HFFc6 (cell line): Measurements from ENCODE around the gene CSNK1G1. TPM values are rescaled to one million over a fixed set of nuclear protein-coding genes. Genes with fewer than 3 reads are reported as not detected.
"Not testable (repeated sequence)": the region's sequence is repeated elsewhere in the genome, so short reads cannot be mapped to it uniquely, and the experiment has no call there.

Experiments
- DNase-seq: peaks from one replicate; pipeline ENCODE4 v3.0.0-alpha.2; 2018
- H3K27ac Mint-ChIP-seq: 2 replicates; pipeline ENCODE4 v1.8.0; 2020; ENCODE audit warnings: mild to moderate bottlenecking, mixed read lengths
- H3K27me3 Mint-ChIP-seq: 2 replicates; pipeline ENCODE4 v1.8.0; 2021; ENCODE audit warnings: mild to moderate bottlenecking, moderate library complexity, mixed read lengths; ENCODE audit not compliant: insufficient read depth
- H3K36me3 Mint-ChIP-seq: 2 replicates; pipeline ENCODE4 v1.8.0; 2021; ENCODE audit warnings: low read depth, mixed read lengths
- H3K4me1 Mint-ChIP-seq: 2 replicates; pipeline ENCODE4 v1.8.0; 2020; ENCODE audit warnings: low read depth, mixed read lengths
- H3K4me3 Mint-ChIP-seq: 2 replicates; pipeline ENCODE4 v1.8.0; 2020; ENCODE audit warnings: mild to moderate bottlenecking, moderate library complexity, mixed read lengths
- H3K9me3 Mint-ChIP-seq: 2 replicates; pipeline ENCODE4 v1.8.0; 2020; ENCODE audit warnings: mild to moderate bottlenecking, mixed read lengths
- long read RNA-seq: library from polyadenylated mRNA; unstranded; transcript quantifications from one replicate; pipeline ENCODE4 v2.0.0, GENCODE V29; 2019
- total RNA-seq, 6 experiments: library from RNA; stranded (reverse); fragmentation: NEBNext Ultra II Directional; extraction: Animal tissue kit (Norgen Biotek cat#: 25700); gene quantifications; 2 replicates in 1 of 6; 3 replicates in 5 of 6; pipeline ENCODE4 v1.2.3, GENCODE V29; 2021
- TF ChIP-seq, protein P1 (sequence below): fragments of 200-600 bp; sonication (generic); IDR thresholded peaks from 2 replicates; pipeline ENCODE4 v1.5.0; 2021; ENCODE audit warnings: antibody characterized with exemption, mild to moderate bottlenecking

CSNK1G1 gene
- total RNA-seq: 10 to 100 TPM; 16.4 to 20.5 (median 18.6) TPM
- long read RNA-seq, full-length matches to known transcripts: 13 of 20 reads
- long read RNA-seq, partial matches to known transcripts: 1 of 20 reads
- long read RNA-seq, other reads (novel, unspliced or antisense): 6 of 20 reads

DNA sequence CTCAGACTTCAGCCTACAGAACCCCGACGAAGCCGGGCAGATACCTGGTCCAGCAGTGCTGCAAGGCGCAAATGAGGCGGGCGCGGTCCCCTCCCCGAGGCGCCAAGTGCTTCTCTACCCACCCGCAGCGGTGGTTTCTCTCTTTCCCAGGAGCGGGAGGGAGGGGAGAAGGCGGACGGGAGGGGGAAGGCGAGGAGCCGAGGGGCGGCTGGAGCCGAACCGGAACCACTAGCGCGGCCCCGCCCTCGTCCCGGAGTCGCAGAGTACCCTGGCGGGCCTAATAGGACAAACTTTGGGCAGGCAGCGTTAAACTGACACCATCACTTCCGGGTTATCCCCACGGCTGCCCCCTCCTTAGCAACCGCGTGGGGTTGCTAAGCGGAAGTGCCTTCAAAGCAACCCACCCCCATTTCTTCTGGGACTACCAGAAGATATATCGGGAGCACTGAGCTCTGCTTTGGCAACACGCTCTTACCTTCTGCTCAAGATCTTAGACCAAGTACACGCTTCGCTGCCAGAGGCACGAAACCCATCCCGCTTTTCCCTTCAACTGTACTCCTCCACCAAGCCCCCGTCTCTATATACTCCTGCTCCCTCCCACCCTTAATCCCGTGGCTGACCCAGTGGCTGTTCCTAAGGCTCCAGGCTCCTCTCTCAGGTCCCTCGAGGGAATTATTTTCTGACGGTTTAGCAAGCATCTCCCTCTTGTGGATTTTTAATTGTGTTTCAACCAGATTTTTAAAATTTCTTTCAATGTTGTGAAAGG lies at the start of gene CSNK1G1:
TSS of gene CSNK1G1 (minus strand) at position 230 of the 766 bp plus-strand sequence. CDS start 55,674 bp downstream, outside the sequence.
- Mint-ChIP-seq H3K4me3 (peak within 1 kb of the TSS; percentile 93), H3K4me1 (peaks cover 26% of the 10 kb centered on the region), H3K27ac (peak within 1 kb of the TSS; percentile 94), H3K36me3 (no peaks in the 10 kb centered on the region), H3K27me3 (peaks cover 3% of the 10 kb centered on the region), H3K9me3 (no peaks in the 10 kb centered on the region)
- peak; percentile 95 for DNase-seq
- TF ChIP-seq, protein P1, sequence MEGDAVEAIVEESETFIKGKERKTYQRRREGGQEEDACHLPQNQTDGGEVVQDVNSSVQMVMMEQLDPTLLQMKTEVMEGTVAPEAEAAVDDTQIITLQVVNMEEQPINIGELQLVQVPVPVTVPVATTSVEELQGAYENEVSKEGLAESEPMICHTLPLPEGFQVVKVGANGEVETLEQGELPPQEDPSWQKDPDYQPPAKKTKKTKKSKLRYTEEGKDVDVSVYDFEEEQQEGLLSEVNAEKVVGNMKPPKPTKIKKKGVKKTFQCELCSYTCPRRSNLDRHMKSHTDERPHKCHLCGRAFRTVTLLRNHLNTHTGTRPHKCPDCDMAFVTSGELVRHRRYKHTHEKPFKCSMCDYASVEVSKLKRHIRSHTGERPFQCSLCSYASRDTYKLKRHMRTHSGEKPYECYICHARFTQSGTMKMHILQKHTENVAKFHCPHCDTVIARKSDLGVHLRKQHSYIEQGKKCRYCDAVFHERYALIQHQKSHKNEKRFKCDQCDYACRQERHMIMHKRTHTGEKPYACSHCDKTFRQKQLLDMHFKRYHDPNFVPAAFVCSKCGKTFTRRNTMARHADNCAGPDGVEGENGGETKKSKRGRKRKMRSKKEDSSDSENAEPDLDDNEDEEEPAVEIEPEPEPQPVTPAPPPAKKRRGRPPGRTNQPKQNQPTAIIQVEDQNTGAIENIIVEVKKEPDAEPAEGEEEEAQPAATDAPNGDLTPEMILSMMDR: peak; percentile 81

DNA sequence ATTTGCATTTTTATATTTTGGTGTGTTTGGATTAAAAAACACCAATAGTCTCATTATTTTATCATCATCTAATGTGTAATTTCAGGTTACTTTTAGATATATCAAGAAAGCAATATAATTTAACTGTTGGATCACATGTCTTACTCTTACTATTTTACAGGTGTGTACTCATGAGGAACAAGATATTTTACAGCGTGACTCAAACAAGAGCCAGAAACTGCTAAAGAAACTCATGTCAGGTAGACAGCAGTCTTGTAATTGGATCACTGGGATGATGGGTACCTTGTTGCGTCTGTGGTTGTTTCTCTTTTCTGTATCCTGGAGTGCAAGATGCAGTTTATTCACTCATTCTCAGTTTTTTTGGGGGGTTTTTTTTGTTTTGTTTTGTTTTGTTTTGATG lies 44.6 kb upstream of the CSNK1G1 start:
- Mint-ChIP-seq H3K9me3 (no peaks in the 10 kb centered on the region), H3K36me3 (peaks cover 17% of the 10 kb centered on the region), H3K4me3 (no peak overlapping the region), H3K4me1 (peaks cover 9% of the 10 kb centered on the region), H3K27me3 (peaks cover 2% of the 10 kb centered on the region; the same call in 1 of the 2 replicates), H3K27ac (no peak overlapping the region)
- TF ChIP-seq, protein P1: no peak
- DNase-seq: no peak

DNA sequence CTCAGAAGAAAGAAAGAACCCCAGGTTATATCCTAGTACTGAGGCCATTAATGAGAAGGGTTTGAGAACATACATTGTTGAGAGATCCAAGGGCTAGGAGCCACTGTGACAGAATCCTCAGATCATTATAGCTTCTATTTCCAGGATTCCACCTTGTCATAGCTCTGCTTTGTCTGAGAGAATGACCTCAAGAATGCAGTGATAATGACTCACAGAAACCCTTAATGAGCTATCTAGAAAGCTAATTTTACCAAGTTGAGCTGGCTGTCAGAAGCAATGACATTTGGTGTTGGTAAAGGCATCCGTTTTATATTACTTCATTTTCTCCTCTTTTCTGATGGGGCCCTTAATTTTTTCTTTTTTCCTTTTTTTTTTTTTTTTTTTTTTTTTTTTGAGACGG lies 42.6 kb upstream of the CSNK1G1 start:
- Mint-ChIP-seq H3K9me3 (no peaks in the 10 kb centered on the region), H3K27me3 (no peaks in the 10 kb centered on the region), H3K36me3 (peaks cover 25% of the 10 kb centered on the region), H3K27ac (peak overlapping the region; percentile 47; the same call in 1 of the 2 replicates), H3K4me3 (no peak overlapping the region), H3K4me1 (peaks cover 12% of the 10 kb centered on the region)
- TF ChIP-seq, protein P1: no peak
- DNase-seq: no peak

DNA sequence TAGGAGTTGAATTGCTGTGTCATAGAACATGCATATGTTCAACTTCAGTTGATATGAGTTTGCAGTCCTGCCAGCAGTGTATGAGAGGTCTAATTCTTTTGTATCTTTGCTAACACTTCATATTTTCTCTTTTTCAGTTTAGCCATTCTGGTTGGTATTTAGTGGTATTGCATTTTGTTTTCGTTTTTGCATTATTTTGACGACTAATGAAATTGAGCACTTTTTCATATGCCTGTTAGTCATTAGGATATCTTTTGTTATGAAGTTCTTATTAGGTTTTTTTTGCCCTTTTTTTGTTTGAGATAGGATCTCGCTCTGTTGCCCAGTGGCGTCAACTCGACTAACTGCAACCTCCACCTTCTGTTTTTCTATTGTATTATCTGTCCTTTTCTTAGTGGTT lies 40.8 kb upstream of the CSNK1G1 start:
- H3K27ac Mint-ChIP-seq: no peak overlapping the region
- no peak for DNase-seq
- TF ChIP-seq, protein P1: no peak
- peaks cover 25% of the 10 kb centered on the region for H3K36me3 Mint-ChIP-seq
- H3K4me3 Mint-ChIP-seq: no peak overlapping the region
- no peaks in the 10 kb centered on the region for H3K27me3 Mint-ChIP-seq
- no peaks in the 10 kb centered on the region for H3K9me3 Mint-ChIP-seq
- peaks cover 12% of the 10 kb centered on the region for H3K4me1 Mint-ChIP-seq

DNA sequence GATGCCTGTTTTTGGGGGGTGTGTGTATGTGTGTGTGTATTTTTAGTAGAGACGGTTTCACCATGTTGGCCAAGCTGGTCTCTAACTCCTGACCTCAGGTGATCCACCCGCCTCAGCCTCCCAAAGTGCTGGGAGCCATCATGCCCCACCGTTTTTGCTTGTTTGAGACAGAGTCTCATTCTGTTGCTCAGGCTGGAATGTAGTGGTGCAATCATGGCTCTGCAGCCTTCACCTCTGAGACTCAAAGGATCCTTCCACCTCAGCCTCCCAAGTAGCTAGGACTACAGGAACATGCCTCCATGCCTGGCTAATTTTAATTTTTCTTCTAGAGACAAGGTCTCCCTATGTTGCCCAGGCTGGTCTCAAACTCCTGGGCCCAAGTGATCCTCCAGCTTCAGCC lies 36.5 kb upstream of the CSNK1G1 start:
- not testable (repeated sequence) for H3K27ac Mint-ChIP-seq, H3K4me3 Mint-ChIP-seq, H3K27me3 Mint-ChIP-seq, H3K9me3 Mint-ChIP-seq, DNase-seq
- H3K36me3 Mint-ChIP-seq: peaks cover 30% of the 10 kb centered on the region
- peaks cover 23% of the 10 kb centered on the region for H3K4me1 Mint-ChIP-seq

DNA sequence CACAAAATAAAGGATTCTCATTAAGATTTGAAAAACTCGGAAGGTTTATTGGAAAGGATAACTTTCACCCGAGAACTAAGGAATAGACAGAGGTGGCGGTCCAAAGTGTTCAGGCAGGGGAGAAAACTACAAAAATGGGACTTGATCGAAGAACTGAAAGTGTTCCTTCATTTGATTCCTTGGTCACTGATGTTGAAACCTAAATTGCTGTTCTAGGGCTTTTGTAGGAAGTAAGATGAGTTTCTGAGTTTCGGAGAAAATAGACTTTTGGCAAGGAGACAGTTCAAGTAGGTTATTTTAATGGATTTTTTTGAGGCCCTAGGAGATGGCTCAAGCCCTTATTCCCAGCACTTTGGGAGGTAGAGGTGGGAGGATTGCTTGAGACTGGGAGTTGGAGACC lies 33.1 kb upstream of the CSNK1G1 start:
- Mint-ChIP-seq H3K36me3 (peaks cover 18% of the 10 kb centered on the region), H3K27ac (no peak overlapping the region), H3K27me3 (peaks cover 2% of the 10 kb centered on the region; the same call in 1 of the 2 replicates), H3K4me3 (peak overlapping the region; percentile 99), H3K9me3 (peaks cover 6% of the 10 kb centered on the region), H3K4me1 (peaks cover 18% of the 10 kb centered on the region)
- DNase-seq: no peak
- TF ChIP-seq, protein P1: no peak
